Stimulated activated CD4-positive, alpha-beta T cell treated with anti-CD3 and anti-CD28 coated beads, Interleukin-12 subunit alpha, Interleukin-12 subunit beta, amount 100 ng/mL, for 48 hours (primary cell): Measurements from ENCODE around the gene PRRC2B.

Source experiments
- DNase-seq, 3 donors: peaks; one replicate each; pipeline ENCODE4 v3.0.0-alpha.2; 2020; ENCODE audit warnings: low read depth in 2 of 3, low spot score in 1 of 3

PRRC2B gene

GRCh38 chr9:131407717-131408195 is 13.9 kb downstream of the PRRC2B start:
- DNase-seq: no peak

- no peak for DNase-seq
Measured at GRCh38 chr9:131409458-131409992, 15.6 kb downstream of the PRRC2B start.

GRCh38 chr9:131410044-131410491 is 16.2 kb downstream of the PRRC2B start:
- DNase-seq: no peak

- no peak for DNase-seq
Measured at GRCh38 chr9:131411719-131412681, 18.1 kb downstream of the PRRC2B start.

- DNase-seq: no peak
Measured at GRCh38 chr9:131416509-131416908, 22.6 kb downstream of the PRRC2B start.

- DNase-seq: no peak
Measured at GRCh38 chr9:131417264-131418142, 23.6 kb downstream of the PRRC2B start.

- no peak for DNase-seq
Measured at GRCh38 chr9:131418143-131419025, 24.5 kb downstream of the PRRC2B start.

GRCh38 chr9:131419026-131419614 is 25.2 kb downstream of the PRRC2B start:
- DNase-seq: no peak

GRCh38 chr9:131419716-131420115 is 25.8 kb downstream of the PRRC2B start:
- no peak for DNase-seq

- no peak for DNase-seq
Measured at GRCh38 chr9:131420980-131421624, 27.2 kb downstream of the PRRC2B start.

GRCh38 chr9:131421691-131422090 is 27.8 kb downstream of the PRRC2B start:
- DNase-seq: no peak

GRCh38 chr9:131422241-131422792 is 28.4 kb downstream of the PRRC2B start:
- no peak for DNase-seq

GRCh38 chr9:131423171-131423581 is 29.3 kb downstream of the PRRC2B start:
- DNase-seq: no peak

GRCh38 chr9:131426545-131426944 is 32.7 kb downstream of the PRRC2B start:
- no peak for DNase-seq

GRCh38 chr9:131429121-131430012 is 35.5 kb downstream of the PRRC2B start:
- DNase-seq: no peak

- no peak for DNase-seq
Measured at GRCh38 chr9:131432050-131432449, 38.2 kb downstream of the PRRC2B start.

GRCh38 chr9:131432597-131433301 is 38.9 kb downstream of the PRRC2B start:
- no peak for DNase-seq
